Measurements from ENCODE around the gene USP49. TPM values are rescaled to one million over a fixed set of nuclear protein-coding genes. Genes with fewer than 3 reads are reported as not detected.

Gene USP49
- total and polyA plus RNA-seq, 10 of the 15 experiments (the other 5 are each of a cell fraction or from before 2014, with no cell fraction given), result 1.0 to 7.7 (median 4.3) TPM

GRCh38 chr6:41759106-41759904 lies 135.9 kb downstream of the USP49 start:
- POLR2A ChIA-PET, result no interaction called here
- Histone ChIP-seq H3K9me3 (replicated peaks; ENCODE audit: control insufficient read depth, insufficient read depth, low read length) (no peaks in the 10 kb centered on the region), H3K27ac (ENCODE audit: control insufficient read depth, insufficient read depth) (no peak overlapping the region), H3K4me1 (ENCODE audit: control insufficient read depth, insufficient read depth, low read length) (no peaks in the 10 kb centered on the region), H2AFZ (ENCODE audit: control insufficient read depth, low read depth, low read length) (no peak overlapping the region), H3K4me2 (ENCODE audit: control insufficient read depth, insufficient read depth) (no peak overlapping the region), H4K20me1 (ENCODE audit: control insufficient read depth, insufficient read depth) (no peaks in the 10 kb centered on the region), H3K79me2 (ENCODE audit: control insufficient read depth, insufficient read depth, low read length) (no peaks in the 10 kb centered on the region), H3K27me3 (replicated peaks in 1 of 2; ENCODE audit: control insufficient read depth in 2 of 2, insufficient read depth in 2 of 2, low read length in 1 of 2) (peaks cover 0 to 4% of the 10 kb centered on the region in 2 experiments; a peak in 2 of 4 replicates), H3K9ac (ENCODE audit: control insufficient read depth, insufficient read depth, low read length) (no peak overlapping the region), H3K36me3 (ENCODE audit: control insufficient read depth in 2 of 2, insufficient read depth in 2 of 2, low read length in 1 of 2) (no peaks in the 10 kb centered on the region), H3K4me3 (no peak overlapping the region)
- no TSS peak for BruUV-seq (replicated peaks)
- CTCF ChIA-PET, result interaction anchor here (0.9 kb wide), 1 partner anchor 16 kb away, joined by 3 read pairs; no protein-coding TSS in a partner anchor
- DNase-seq (ENCODE audit: low read depth, low spot score) (no peak), FAIRE-seq (no peak), ATAC-seq (no peak)
- TF ChIP-seq NFIC (IDR thresholded peaks at IDR 0.05; ENCODE audit: low read depth, low read length), result no peak
- TF ChIP-seq RELA (IDR thresholded peaks at IDR 0.05; ENCODE audit: borderline replicate concordance, partially characterized antibody), result no peak
- TF ChIP-seq SRF (IDR thresholded peaks at IDR 0.05; ENCODE audit: low read depth in 2 of 2, low read length in 2 of 2), result no peak
- TF ChIP-seq TBL1XR1 (IDR thresholded peaks at IDR 0.05; ENCODE audit: low read depth, low read length), result no peak
- no peak for TF ChIP-seq RUNX3 (IDR thresholded peaks at IDR 0.05; ENCODE audit: low read length)
- SMC1A ChIA-PET (ENCODE audit: uncharacterized antibody, unreplicated experiment), result no interaction called here
- RAD21 ChIA-PET (ENCODE audit: unreplicated experiment), result no interaction called here
- WGBS (ENCODE audit: insufficient coverage, insufficient replicate concordance, low lambda C conversion rate, missing lambda C conversion rate), result 34% methylated on average over 13 of the region's 13 CpGs
- intact Hi-C loops (cut with micrococcal nuclease; ENCODE audit: unreplicated experiment) (no loop called here), in situ Hi-C loops (cut with MboI) (no loop called here)

- CTCF ChIA-PET, result interaction anchor here (0.9 kb wide), 1 partner anchor 17 kb away, joined by 3 read pairs; no protein-coding TSS in a partner anchor
These were observed 136.5 kb downstream of the USP49 start for GRCh38 chr6:41758641-41759035.

More at GRCh38 chr6:41758641-41759035, 136.5 kb downstream of the USP49 start:
- SMC1A ChIA-PET (ENCODE audit: uncharacterized antibody, unreplicated experiment), result no interaction called here
- H3K4me1 ChIP-seq (ENCODE audit: control insufficient read depth, insufficient read depth, low read length), result no peaks in the 10 kb centered on the region
- H3K27me3 ChIP-seq (replicated peaks in 1 of 2; ENCODE audit: control insufficient read depth in 2 of 2, insufficient read depth in 2 of 2, low read length in 1 of 2), result peaks cover 0 to 4% of the 10 kb centered on the region in 2 experiments; a peak in 2 of 4 replicates
- RAD21 ChIA-PET (ENCODE audit: unreplicated experiment), result no interaction called here
- ATAC-seq, result no peak
- no peaks in the 10 kb centered on the region for H4K20me1 ChIP-seq (ENCODE audit: control insufficient read depth, insufficient read depth)
- no peak for TF ChIP-seq ZBTB11 (CRISPR knock-in tag; IDR thresholded peaks at IDR 0.05)
- no peak for TF ChIP-seq MTA2 (IDR thresholded peaks at IDR 0.05; ENCODE audit: low read depth)
- no peak for TF ChIP-seq DPF2 (IDR thresholded peaks at IDR 0.05)
- TF ChIP-seq EZH2 (IDR thresholded peaks at IDR 0.05; ENCODE audit: borderline replicate concordance, control insufficient read depth, low read depth, low read length), result no peak
- no peak for TF ChIP-seq GABPA (IDR thresholded peaks at IDR 0.05; ENCODE audit: low read depth)
- no peak overlapping the region for H3K27ac ChIP-seq (ENCODE audit: control insufficient read depth, insufficient read depth)
- H3K4me2 ChIP-seq (ENCODE audit: control insufficient read depth, insufficient read depth), result no peak overlapping the region
- intact Hi-C loops (cut with micrococcal nuclease; ENCODE audit: unreplicated experiment) (no loop called here), in situ Hi-C loops (cut with MboI) (no loop called here)
- H3K79me2 ChIP-seq (ENCODE audit: control insufficient read depth, insufficient read depth, low read length), result no peaks in the 10 kb centered on the region
- H3K4me3 ChIP-seq, result no peak overlapping the region
- no peak for FAIRE-seq
- no peaks in the 10 kb centered on the region for H3K9me3 ChIP-seq (replicated peaks; ENCODE audit: control insufficient read depth, insufficient read depth, low read length)
- POLR2A ChIA-PET, result interaction anchor here (0.6 kb wide), 1 partner anchor 1432 kb away, joined by 3 read pairs; no protein-coding TSS in a partner anchor
- WGBS (ENCODE audit: insufficient coverage, insufficient replicate concordance, low lambda C conversion rate, missing lambda C conversion rate), result 45% methylated on average over 6 of the region's 6 CpGs
- no peak overlapping the region for H2AFZ ChIP-seq (ENCODE audit: control insufficient read depth, low read depth, low read length)
- BruUV-seq (replicated peaks), result no TSS peak
- no peak overlapping the region for H3K9ac ChIP-seq (ENCODE audit: control insufficient read depth, insufficient read depth, low read length)
- no peaks in the 10 kb centered on the region for H3K36me3 ChIP-seq (ENCODE audit: control insufficient read depth in 2 of 2, insufficient read depth in 2 of 2, low read length in 1 of 2)
- DNase-seq (ENCODE audit: low read depth, low spot score), result no peak

All from GM12878 (cell line).